Vagina (tissue), 2 donors: ENCODE data around the gene TRAPPC3L.

Experiments
- CTCF ChIP-seq, 3 experiments: fragments of 450-650 bp in 2 of 3; fragments of 200-600 bp in 1 of 3; sonication (generic) in 1 of 3; IDR thresholded peaks; one replicate each; pipeline ENCODE4 v1.5.1; 2017 to 2019; ENCODE audit warnings: antibody characterized with exemption in 3 of 3, mild to moderate bottlenecking in 2 of 3, moderate library complexity in 2 of 3
- POLR2A ChIP-seq, 2 donors: fragments of 450-650 bp; IDR thresholded peaks; one replicate each; pipeline ENCODE4 v1.6.1; 2017; ENCODE audit warnings: antibody characterized with exemption in 2 of 2, mild to moderate bottlenecking in 2 of 2, moderate library complexity in 2 of 2
- POLR2AphosphoS5 ChIP-seq, 2 donors: sonication (generic); formaldehyde crosslinking; IDR thresholded peaks; one replicate each; pipeline ENCODE4 v1.9.0; 2017; ENCODE audit warnings: antibody characterized with exemption in 2 of 2, mild to moderate bottlenecking in 2 of 2, low read depth in 1 of 2; ENCODE audit not compliant: insufficient read depth in 1 of 2

- TF ChIP-seq POLR2A (IDR thresholded peaks at IDR 0.05) (no peak), CTCF (IDR thresholded peaks at IDR 0.05) (no peak), POLR2AphosphoS5 (IDR thresholded peaks at IDR 0.05; ENCODE audit: insufficient read depth in 1 of 2, low read depth in 1 of 2) (no peak)
Observed at GRCh38 chr6:116579143-116579542, 33.7 kb upstream of the TRAPPC3L start.
